Adrenal gland (tissue), 19 donors: ENCODE data around the gene TNFRSF6B. TPM values are rescaled to one million over a fixed set of nuclear protein-coding genes. Genes with fewer than 3 reads are reported as not detected.
"Not testable (repeated sequence)": the region's sequence is repeated elsewhere in the genome, so short reads cannot be mapped to it uniquely, and the experiment has no call there.

ENCODE experiments used
- DNase-seq, 7 donors: peaks; one replicate each; pipeline ENCODE4 v3.0.0-alpha.2; 2019 to 2020
- H3K27ac ChIP-seq, 5 donors: fragments of 200-600 bp; sonication (generic) in 4 of 5; 1 replicate in 3 of 5; 2 replicates in 2 of 5; pipeline versions ENCODE4 v1.5.1 to v1.8.0; 2016 to 2020; ENCODE audit warnings: mild to moderate bottlenecking in 1 of 5
- H3K27me3 ChIP-seq: fragments of 200-600 bp; 2 replicates; pipeline ENCODE4 v1.8.0; 2021
- H3K36me3 ChIP-seq, 2 donors: fragments of 200-600 bp; replicated peaks in 1 of 2; 1 replicate in 1 of 2; 2 replicates in 1 of 2; pipeline versions ENCODE4 v1.5.1 to v1.8.0; 2018 to 2022
- H3K4me1 ChIP-seq, 2 donors: fragments of 200-600 bp; replicated peaks in 1 of 2; 1 replicate in 1 of 2; 2 replicates in 1 of 2; pipeline versions ENCODE4 v1.5.1 to v1.8.0; 2018 to 2021
- H3K4me3 ChIP-seq, 4 donors: fragments of 200-600 bp; sonication (generic) in 3 of 4; one replicate each; pipeline ENCODE4 v1.5.1; 2016 to 2018
- H3K9me3 ChIP-seq, 3 donors: fragments of 200-600 bp; sonication (generic) in 1 of 3; replicated peaks in 1 of 3; 1 replicate in 2 of 3; 2 replicates in 1 of 3; pipeline versions ENCODE4 v1.5.1 to v1.8.0; 2016 to 2021
- CTCF ChIP-seq, 6 experiments: fragments of 450-650 bp in 4 of 6; fragments of 200-600 bp in 2 of 6; sonication (generic) in 1 of 6; IDR thresholded peaks; 1 replicate in 5 of 6; 2 replicates in 1 of 6; pipeline versions ENCODE4 v1.5.1 to v1.8.0; 2016 to 2021; ENCODE audit warnings: antibody characterized with exemption in 6 of 6, mild to moderate bottlenecking in 2 of 6, moderate library complexity in 1 of 6
- POLR2A ChIP-seq, 2 donors: fragments of 450-650 bp; IDR thresholded peaks; one replicate each; pipeline ENCODE4 v1.6.1; 2017; ENCODE audit warnings: antibody characterized with exemption in 2 of 2, mild to moderate bottlenecking in 2 of 2, moderate library complexity in 1 of 2
- WGBS, 4 donors: extraction: QIAGEN DNeasy Blood & Tissue Kit in 2 of 4; methylation state at CpG; one replicate each; pipeline versions ENCODE4 v1.1.5 to v1.1.7; 2013 to 2017; 5-methylcytosine and 5-hydroxymethylcytosine counted together
- intact Hi-C, 2 donors: fragments of 100-400 bp; cut with DNase I; formaldehyde crosslinking; loops; one replicate each; pipeline versions ENCODE4 v1.14.1 to v1.15.0; 2022 to 2023
- long read RNA-seq, 10 donors: library from polyadenylated mRNA in 3 of 10; unstranded in 2 of 10; stranded (forward) in 1 of 10; transcript quantifications; one replicate each; pipeline ENCODE4 v2.0.0 and lab custom pipeline, GENCODE V29; 2021 to 2026
- polyA plus RNA-seq, 3 donors: library from polyadenylated mRNA; stranded (reverse); fragments of 200-250 nt in 2 of 3; fragments of 350-450 nt in 1 of 3; fragmentation: Illumina TruSeq in 1 of 3; extraction: RNeasy Lipid Tissue Mini Kit (QIAGEN cat#74804) in 1 of 3; gene quantifications; one replicate each; pipeline ENCODE4 v1.2.3, GENCODE V29; 2013 to 2014
- total RNA-seq, 9 donors: library from RNA; depleted of rRNA in 4 of 9; stranded (reverse); fragments of >200 nt in 4 of 9; fragments of 120-200 nt in 1 of 9; fragmentation: NEBNext Ultra II Directional in 1 of 9; extraction: Animal tissue kit (Norgen Biotek cat#: 25700) in 1 of 9; gene quantifications; one replicate each; pipeline versions ENCODE4 v1.1.0 to v1.2.4, GENCODE V29; 2013 to 2023
- donor health status: healthy with polysubstance abuse.
- donor health status: Bipolar disorder and iron deficiency.
- donor health status: DM: yes; HTN: yes; CAD: no.
- donor health status: DM: no; HTN: no; CAD: no.
- donor health status: DM: no; HTN: no; CAD: no.
- donor health status: DM: yes; HTN: yes; CAD: no.

TNFRSF6B gene
- 1 to 10 TPM in 6 of 9 donors, under 1 TPM in 1, not detected in 2; 0.78 to 6.7 (median 2.1) TPM for total RNA-seq
- 10 to 100 TPM in 2 of 3 donors, not detected in 1; 36.1 to 43.3 TPM for polyA plus RNA-seq
- long read RNA-seq, donor 1: 0 reads
- long read RNA-seq, donor 2, partial matches to known transcripts: 0 of 1 reads
- long read RNA-seq, donor 2, other reads (novel, unspliced or antisense): 0 of 1 reads
- long read RNA-seq, donor 3: 0 reads
- long read RNA-seq, donor 4, partial matches to known transcripts: 0 of 3 reads
- long read RNA-seq, donor 4, other reads (novel, unspliced or antisense): 0 of 3 reads
- long read RNA-seq, donor 5, partial matches to known transcripts: 0 of 4 reads
- long read RNA-seq, donor 5, other reads (novel, unspliced or antisense): 0 of 4 reads
- long read RNA-seq, donor 6: 0 reads
- long read RNA-seq, donor 7: 0 reads
- long read RNA-seq, donor 8: 0 reads
- long read RNA-seq, donor 9: 0 reads
- long read RNA-seq, donor 10: 0 reads

- peak in 6 of 7 donors; percentile 28 to 51 (median 42) for DNase-seq
- Histone ChIP-seq H3K27ac (peak within 1 kb of the TSS in 1 of 5 donors; percentile 35), H3K27me3 (no peaks in the 10 kb centered on the region), H3K9me3 (no peaks in the 10 kb centered on the region), H3K36me3 (peaks cover 0 to 8% of the 10 kb centered on the region in 2 donors), H3K4me1 (peaks cover 27 to 38% of the 10 kb centered on the region in 2 donors), H3K4me3 (peak within 1 kb of the TSS in 1 of 4 donors; percentile 38)
- no peak for TF ChIP-seq CTCF (IDR thresholded peaks at IDR 0.05)
- no peak for TF ChIP-seq POLR2A (IDR thresholded peaks at IDR 0.05)
- 6 to 26% (median 15%) methylated on average over 10 to 52 of the region's 52 CpGs for WGBS, 4 donors
- intact Hi-C loops: no loop called here
Observed at GRCh38 chr20:63696628-63697356, at the start of gene TNFRSF6B. Gene TNFRSF6B, plus strand, starts transcription at chr20:63696652. Its CDS starts 116 bp downstream, at chr20:63696768.

- H3K4me3 ChIP-seq: no peak overlapping the region
- peaks cover 15 to 17% of the 10 kb centered on the region in 2 donors for H3K4me1 ChIP-seq
- H3K9me3 ChIP-seq: no peaks in the 10 kb centered on the region
- H3K36me3 ChIP-seq: no peaks in the 10 kb centered on the region
- 90 to 96% (median 95%) methylated on average over 6 of the region's 6 CpGs for WGBS, 4 donors
- H3K27ac ChIP-seq: no peak overlapping the region
- DNase-seq: no peak
- intact Hi-C loops: no loop called here
- H3K27me3 ChIP-seq: no peaks in the 10 kb centered on the region
- TF ChIP-seq POLR2A (IDR thresholded peaks at IDR 0.05) (no peak), CTCF (IDR thresholded peaks at IDR 0.05) (no peak)
Observed at GRCh38 chr20:63648190-63648589, 48.3 kb upstream of the TNFRSF6B start.

- 79 to 97% (median 89%) methylated on average over 4 to 11 of the region's 11 CpGs for WGBS, 4 donors
- no peak overlapping the region for H3K27ac ChIP-seq
- no peaks in the 10 kb centered on the region for H3K9me3 ChIP-seq
- no peak overlapping the region for H3K4me3 ChIP-seq
- intact Hi-C loops: no loop called here
- peaks cover 15 to 22% of the 10 kb centered on the region in 2 donors for H3K4me1 ChIP-seq
- DNase-seq: no peak
- TF ChIP-seq POLR2A (IDR thresholded peaks at IDR 0.05) (no peak), CTCF (IDR thresholded peaks at IDR 0.05) (no peak)
- no peaks in the 10 kb centered on the region for H3K27me3 ChIP-seq
- H3K36me3 ChIP-seq: no peaks in the 10 kb centered on the region
Observed at GRCh38 chr20:63648895-63649589, 47.4 kb upstream of the TNFRSF6B start.

GRCh38 chr20:63650486-63650885, 46.0 kb upstream of the TNFRSF6B start:
- DNase-seq, H3K4me3 ChIP-seq, H3K27me3 ChIP-seq, H3K36me3 ChIP-seq, H3K27ac ChIP-seq, H3K9me3 ChIP-seq, intact Hi-C loops: not testable (repeated sequence)
- peaks cover 15 to 24% of the 10 kb centered on the region in 2 donors for H3K4me1 ChIP-seq
- 70 to 77% methylated on average over 24 to 25 of the region's 25 CpGs; no CpG with 5 or more reads in 2 of the 4 donors for WGBS, 4 donors
